ENCODE measurements around the gene CADPS2.
"Not testable (repeated sequence)": the region's sequence is repeated elsewhere in the genome, so short reads cannot be mapped to it uniquely, and the experiment has no call there.

DNA sequence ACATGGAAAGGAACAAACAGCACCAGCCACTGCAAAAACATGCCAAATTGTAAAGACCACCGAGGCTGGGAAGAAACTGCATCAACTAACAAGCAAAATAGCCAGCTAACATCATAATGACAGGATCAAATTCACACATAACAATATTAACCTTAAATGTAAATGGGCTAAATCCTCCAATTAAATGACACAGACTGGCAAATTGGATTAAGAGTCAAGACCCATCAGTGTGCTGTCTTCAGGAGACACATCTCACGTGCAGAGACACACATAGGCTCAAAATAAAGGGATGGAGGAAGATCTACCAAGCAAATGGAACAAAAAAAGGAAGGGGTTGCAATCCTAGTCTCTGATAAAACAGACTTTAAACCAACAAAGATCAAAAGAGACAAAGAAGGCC, 50.0 kb downstream of the CADPS2 start:
- TF ChIP-seq CTCF (conservative IDR thresholded peaks at IDR 0.05 in 1 of 2, IDR thresholded peaks at IDR 0.05 in 1 of 2; ENCODE audit: low read depth in 1 of 2, low read length in 2 of 2); EZH2 (IDR thresholded peaks at IDR 0.05; ENCODE audit: low read length, missing control alignments): not testable (repeated sequence)
